ENCODE measurements around the gene FOXN1. TPM values are rescaled to one million over a fixed set of nuclear protein-coding genes. Genes with fewer than 3 reads are reported as not detected.

Gene FOXN1
- polyA plus RNA-seq, 2 of the 4 experiments (the other 2 are of a cell fraction) = not detected

- H3K9me3 ChIP-seq = no peaks in the 10 kb centered on the region
- peak within 1 kb of the TSS; percentile 87 to 91 for H3K27ac ChIP-seq
- CTCF ChIA-PET = interaction anchor here (0.6 to 3.8 kb wide), 13 partner anchors 11 to 177 kb away, joined by 3 to 24 read pairs (median 5); partner anchors contain the start of genes SDF2 and SUPT6H
- POLR2A ChIA-PET = interaction anchor here (0.6 to 2.1 kb wide), 6 partner anchors 19 to 214 kb away, joined by 3 to 8 read pairs (median 4); partner anchors contain the start of genes BLTP2, POLDIP2 and UNC119
- ATAC-seq = peak; percentile 93 to 99
- H3K4me2 ChIP-seq = peak within 1 kb of the TSS; percentile 96
- FAIRE-seq = no peak
- peak; percentile 92 to 100 for DNase-seq (ENCODE audit: low read depth in 1 of 2, low spot score in 1 of 2)
- H3K4me1 ChIP-seq = peaks cover 26% of the 10 kb centered on the region
- 2% methylated on average over 32 of the region's 49 CpGs for WGBS (ENCODE audit: missing lambda C conversion rate)
- H3K4me3 ChIP-seq = peak within 1 kb of the TSS; percentile 92
- TF ChIP-seq ESRRA (IDR thresholded peaks at IDR 0.05; ENCODE audit: borderline replicate concordance, low read length) = no peak
- TF ChIP-seq FOSL2 (IDR thresholded peaks at IDR 0.05) = no peak
- no peak for TF ChIP-seq FOSL2 (CRISPR knock-in tag; IDR thresholded peaks at IDR 0.05)
- no peak for TF ChIP-seq HES2 (IDR thresholded peaks at IDR 0.05)
- TF ChIP-seq FOSB (CRISPR knock-in tag; IDR thresholded peaks at IDR 0.05) = no peak
- TF ChIP-seq HOXB13 (CRISPR knock-in tag; IDR thresholded peaks at IDR 0.05; ENCODE audit: low read depth) = no peak
- TF ChIP-seq TFCP2L1 (CRISPR knock-in tag; IDR thresholded peaks at IDR 0.05) = no peak
- no peak for TF ChIP-seq SMC3 (IDR thresholded peaks at IDR 0.05)
- no peak for TF ChIP-seq NR3C1 (IDR thresholded peaks at IDR 0.05)
- TF ChIP-seq POLR2AphosphoS2 (conservative IDR thresholded peaks at IDR 0.05; ENCODE audit: low read length) = no peak
- TF ChIP-seq BCL3 (IDR thresholded peaks at IDR 0.05) = 0 out of 3 replicates have a peak, but pooled peaks have one; percentile 32
- no peak for TF ChIP-seq EP300 (IDR thresholded peaks at IDR 0.05)
- no peak for TF ChIP-seq JUNB (IDR thresholded peaks at IDR 0.05)
- no peak for TF ChIP-seq RNF2 (IDR thresholded peaks at IDR 0.05; ENCODE audit: borderline replicate concordance, low read depth)
- 0 out of 2 replicates have a peak, but pooled peaks have one; percentile 78 for TF ChIP-seq PHF8 (IDR thresholded peaks at IDR 0.05; ENCODE audit: borderline replicate concordance, low read depth)
- TF ChIP-seq HOXB5 (CRISPR knock-in tag; IDR thresholded peaks at IDR 0.05) = no peak
- no peak for TF ChIP-seq HEYL (CRISPR knock-in tag; IDR thresholded peaks at IDR 0.05)
- TF ChIP-seq TP53 (CRISPR knock-in tag; IDR thresholded peaks at IDR 0.05) = no peak
- no peak for TF ChIP-seq HMGXB4 (CRISPR knock-in tag; IDR thresholded peaks at IDR 0.05; ENCODE audit: borderline replicate concordance)
- TF ChIP-seq RAD21 (conservative IDR thresholded peaks at IDR 0.05 in 1 of 2, IDR thresholded peaks at IDR 0.05 in 1 of 2) = no peak
- no peak for TF ChIP-seq USF2 (IDR thresholded peaks at IDR 0.05)
- no peak for TF ChIP-seq KDM1A (IDR thresholded peaks at IDR 0.05; ENCODE audit: low read depth)
- TF ChIP-seq RFX5 (IDR thresholded peaks at IDR 0.05) = peak; percentile 47; the same call in 1 of the 2 replicates
- TF ChIP-seq CHD4 (IDR thresholded peaks at IDR 0.05; ENCODE audit: borderline replicate concordance) = no peak
- no peak for TF ChIP-seq CBX8 (IDR thresholded peaks at IDR 0.05)
- no peak for TF ChIP-seq ELK1 (IDR thresholded peaks at IDR 0.05; ENCODE audit: low read depth, low read length)
- no peak for TF ChIP-seq E2F6 (IDR thresholded peaks at IDR 0.05; ENCODE audit: borderline replicate concordance, low read depth)
- TF ChIP-seq GATA3 (IDR thresholded peaks at IDR 0.05; ENCODE audit: borderline replicate concordance) = no peak
- peak in 1 of 2 experiments; percentile 50; a peak in 1 of 5 replicates for TF ChIP-seq JUN (IDR thresholded peaks at IDR 0.05)
- no peak for TF ChIP-seq ZFP36 (IDR thresholded peaks at IDR 0.05; ENCODE audit: borderline replicate concordance, partially characterized antibody)
- TF ChIP-seq SREBF2 (IDR thresholded peaks at IDR 0.05) = no peak
- no peak for TF ChIP-seq CEBPB (IDR thresholded peaks at IDR 0.05)
- no peak for TF ChIP-seq BHLHE40 (IDR thresholded peaks at IDR 0.05; ENCODE audit: low read depth, low read length)
- 0 out of 2 replicates have a peak, but pooled peaks have one; percentile 12 for TF ChIP-seq MAX (IDR thresholded peaks at IDR 0.05)
- TF ChIP-seq HDAC2 (IDR thresholded peaks at IDR 0.05) = no peak
- no peak for TF ChIP-seq ZNF302 (CRISPR knock-in tag; IDR thresholded peaks at IDR 0.05)
These were observed 65.4 kb downstream of the FOXN1 start, which contains the start of gene PIGS for GRCh38 chr17:28571361-28572122. Gene PIGS (minus strand): TSS chr17:28571524. CDS start chr17:28571496, 28 bp downstream.

Data from A549 (cell line).